ENCODE measurements around the gene FBXO38. TPM values are rescaled to one million over a fixed set of nuclear protein-coding genes. Genes with fewer than 3 reads are reported as not detected.

FBXO38 gene
- total RNA-seq, 1 donor from 2014 or later: 38.8 TPM

DNA sequence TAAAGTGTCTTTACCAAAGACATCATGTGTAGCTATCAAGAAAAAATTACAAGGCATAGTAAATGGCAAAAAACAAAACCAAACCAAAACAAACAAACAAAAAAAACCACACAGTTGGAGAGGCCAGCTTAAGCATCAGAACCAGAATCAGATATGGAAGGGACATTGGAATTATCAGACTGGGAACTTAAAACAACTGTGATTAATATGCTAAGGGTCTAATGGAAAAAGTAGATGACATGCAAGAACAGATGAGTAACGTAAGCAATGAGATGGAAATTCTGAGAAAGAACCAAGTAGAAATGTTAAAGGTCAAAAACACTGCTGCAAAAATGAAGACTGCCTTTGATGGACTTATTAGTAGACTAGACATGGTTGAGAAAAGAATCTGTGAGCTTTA lies 75.9 kb downstream of the FBXO38 start:
- Histone ChIP-seq H3K27me3 (ENCODE audit: insufficient read depth, low read length) (no peaks in the 10 kb centered on the region), H3K9me3 (ENCODE audit: insufficient read depth, low read depth, low read length) (no peaks in the 10 kb centered on the region), H3K4me3 (ENCODE audit: insufficient read depth, low read depth, low read length) (no peak overlapping the region), H3K79me2 (ENCODE audit: insufficient read depth, low read length) (no peaks in the 10 kb centered on the region), H2AFZ (ENCODE audit: low read depth, low read length) (no peak overlapping the region), H4K20me1 (ENCODE audit: insufficient read depth, low read length) (no peaks in the 10 kb centered on the region), H3K4me1 (ENCODE audit: insufficient read depth, low read length) (no peaks in the 10 kb centered on the region), H3K9ac (ENCODE audit: low read length) (no peak overlapping the region), H3K36me3 (ENCODE audit: insufficient read depth, low read length) (no peaks in the 10 kb centered on the region), H3K4me2 (ENCODE audit: low read length) (no peak overlapping the region), H3K27ac (ENCODE audit: low read depth, low read length) (no peak overlapping the region)
- no peak overlapping the region for H3K4me3 Mint-ChIP-seq (ENCODE audit: unreplicated experiment)
- FAIRE-seq (no peak), DNase-seq (ENCODE audit: low read depth) (no peak)
- H3K36me3 Mint-ChIP-seq (ENCODE audit: low read depth, unreplicated experiment): no peaks in the 10 kb centered on the region
- no peak overlapping the region for H3K27ac Mint-ChIP-seq (ENCODE audit: unreplicated experiment)
- no peaks in the 10 kb centered on the region for H3K9me3 Mint-ChIP-seq (ENCODE audit: unreplicated experiment)
- peaks cover 6% of the 10 kb centered on the region for H3K4me1 Mint-ChIP-seq (ENCODE audit: low read depth, unreplicated experiment)
- no peaks in the 10 kb centered on the region for H3K27me3 Mint-ChIP-seq (ENCODE audit: low read depth, unreplicated experiment)
- no peak for TF ChIP-seq EZH2 (IDR thresholded peaks at IDR 0.05; ENCODE audit: insufficient read depth, low read length)
- TF ChIP-seq CTCF (IDR thresholded peaks at IDR 0.05; ENCODE audit: insufficient read depth, low read depth, low read length): no peak

DNA sequence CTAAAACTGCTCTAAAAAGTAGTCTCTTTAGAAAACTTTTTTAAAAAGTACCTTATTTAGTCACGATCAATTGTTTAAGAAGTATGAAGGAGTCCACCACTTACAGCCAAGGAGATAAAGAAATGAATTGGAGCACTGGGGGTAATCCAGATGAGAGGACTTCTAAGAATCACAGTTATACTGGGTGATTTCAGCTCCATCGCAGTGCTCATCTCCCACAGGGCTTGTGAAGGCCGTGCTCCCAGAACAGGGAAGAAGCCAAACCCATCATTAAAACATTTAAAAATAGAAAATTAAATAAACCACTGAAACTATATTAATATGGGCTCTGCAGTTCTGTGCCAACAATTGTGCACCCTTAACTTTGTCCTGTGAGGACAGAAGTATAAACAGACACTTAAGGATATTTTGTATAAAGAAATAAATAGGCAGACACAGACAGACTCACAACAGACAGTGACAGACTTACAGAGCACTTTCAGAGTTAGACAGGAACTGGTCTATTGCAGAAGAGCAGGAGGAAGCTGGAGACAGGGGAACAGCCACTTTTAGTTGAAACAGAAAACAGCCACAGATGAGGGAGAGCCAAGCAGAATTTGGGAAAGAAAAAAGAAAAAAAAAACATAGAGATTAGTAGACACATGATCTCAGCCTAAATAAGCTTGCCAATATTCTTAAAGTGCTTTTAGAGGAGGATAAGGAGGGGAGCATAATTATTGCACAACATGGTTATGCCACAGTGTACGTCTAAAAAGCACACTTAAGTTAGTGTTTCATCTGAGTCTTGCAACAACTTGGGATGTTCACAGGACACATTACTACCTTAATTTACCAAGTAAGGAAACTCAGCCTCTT lies 81.8 kb downstream of the FBXO38 start:
- peaks cover 5% of the 10 kb centered on the region for H3K4me1 ChIP-seq (ENCODE audit: insufficient read depth, low read length)

More for the DNA sequence above, 81.8 kb downstream of the FBXO38 start:
- H4K20me1 ChIP-seq (ENCODE audit: insufficient read depth, low read length): no peaks in the 10 kb centered on the region
- DNase-seq (ENCODE audit: low read depth) (no peak), FAIRE-seq (no peak)
- no peaks in the 10 kb centered on the region for H3K27me3 ChIP-seq (ENCODE audit: insufficient read depth, low read length)
- no peaks in the 10 kb centered on the region for H3K9me3 Mint-ChIP-seq (ENCODE audit: unreplicated experiment)
- TF ChIP-seq CTCF (IDR thresholded peaks at IDR 0.05; ENCODE audit: insufficient read depth, low read depth, low read length): no peak
- TF ChIP-seq EZH2 (IDR thresholded peaks at IDR 0.05; ENCODE audit: insufficient read depth, low read length): no peak
- no peak overlapping the region for H3K4me2 ChIP-seq (ENCODE audit: low read length)
- H3K27ac ChIP-seq (ENCODE audit: low read depth, low read length): no peak overlapping the region
- no peak overlapping the region for H3K9ac ChIP-seq (ENCODE audit: low read length)
- no peaks in the 10 kb centered on the region for H3K9me3 ChIP-seq (ENCODE audit: insufficient read depth, low read depth, low read length)
- H3K4me1 Mint-ChIP-seq (ENCODE audit: low read depth, unreplicated experiment): no peaks in the 10 kb centered on the region
- no peak overlapping the region for H3K4me3 ChIP-seq (ENCODE audit: insufficient read depth, low read depth, low read length)
- no peak overlapping the region for H3K4me3 Mint-ChIP-seq (ENCODE audit: unreplicated experiment)
- no peak overlapping the region for H2AFZ ChIP-seq (ENCODE audit: low read depth, low read length)
- H3K27me3 Mint-ChIP-seq (ENCODE audit: low read depth, unreplicated experiment): no peaks in the 10 kb centered on the region
- no peaks in the 10 kb centered on the region for H3K36me3 Mint-ChIP-seq (ENCODE audit: low read depth, unreplicated experiment)
- no peaks in the 10 kb centered on the region for H3K79me2 ChIP-seq (ENCODE audit: insufficient read depth, low read length)
- H3K36me3 ChIP-seq (ENCODE audit: insufficient read depth, low read length): no peaks in the 10 kb centered on the region
- no peak overlapping the region for H3K27ac Mint-ChIP-seq (ENCODE audit: unreplicated experiment)
